Left ventricle myocardium inferior (tissue), 1 donor: Measurements from ENCODE around the gene CCKAR. TPM values are rescaled to one million over a fixed set of nuclear protein-coding genes. Genes with fewer than 3 reads are reported as not detected.

Source experiments
- DNase-seq: peaks from one replicate; pipeline ENCODE4 v3.0.0-alpha.2; 2020
- H3K27ac ChIP-seq: fragments of 200-600 bp; replicated peaks from 2 replicates; pipeline ENCODE4 v1.8.0; 2021
- H3K27me3 ChIP-seq: fragments of 200-600 bp; 2 replicates; pipeline ENCODE4 v1.8.0; 2021; ENCODE audit warnings: low read depth
- H3K36me3 ChIP-seq: fragments of 200-600 bp; 2 replicates; pipeline ENCODE4 v1.8.0; 2021
- H3K4me1 ChIP-seq: fragments of 200-600 bp; 2 replicates; pipeline ENCODE4 v1.8.0; 2021
- H3K4me3 ChIP-seq: fragments of 200-600 bp; 2 replicates; pipeline ENCODE4 v1.8.0; 2021; ENCODE audit warnings: mild to moderate bottlenecking, moderate library complexity
- H3K9me3 ChIP-seq: fragments of 200-600 bp; replicated peaks from 2 replicates; pipeline ENCODE4 v1.8.0; 2021
- intact Hi-C: fragments of 100-400 bp; cut with micrococcal nuclease; formaldehyde crosslinking; loops from one replicate; pipeline ENCODE4 v1.11.0; 2022
- total RNA-seq: library from RNA; stranded (reverse); fragmentation: NEBNext Ultra II Directional; extraction: Animal tissue kit (Norgen Biotek cat#: 25700); gene quantifications from one replicate; pipeline ENCODE4 v1.2.1, GENCODE V29; 2021
- TF ChIP-seq, protein P1 (sequence below): fragments of 200-600 bp; IDR thresholded peaks from 2 replicates; pipeline ENCODE4 v1.8.0; 2021; ENCODE audit warnings: antibody characterized with exemption, mild to moderate bottlenecking, borderline replicate concordance
- donor health status: DM: no; HTN: yes; CAD: no; lungs with severe emphysema.

Gene CCKAR
- total RNA-seq, 1 donor from 2014 or later = not detected

DNA sequence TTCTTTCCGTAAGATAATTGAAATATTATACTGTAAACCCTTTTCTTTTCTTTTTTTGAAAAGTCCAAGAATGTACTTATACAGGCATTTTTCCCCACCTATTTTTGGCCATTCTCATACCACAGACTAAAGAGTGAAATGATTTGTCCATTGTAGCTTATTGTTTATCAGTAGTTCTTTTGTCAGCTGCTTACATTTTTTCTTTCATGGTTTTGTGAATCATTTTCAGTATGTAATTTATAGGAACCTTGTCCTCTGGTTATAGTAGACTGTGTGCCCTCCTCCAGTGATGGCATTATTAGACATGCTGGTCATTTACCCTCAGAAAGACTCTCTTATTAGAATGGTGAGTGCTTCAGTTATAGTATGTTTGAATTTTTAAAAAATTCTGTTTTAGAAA, 56.7 kb downstream of the CCKAR start:
- peaks cover 58% of the 10 kb centered on the region for H3K36me3 ChIP-seq
- intact Hi-C loops = no loop called here
- H3K27ac ChIP-seq = no peak overlapping the region
- TF ChIP-seq, protein P1, sequence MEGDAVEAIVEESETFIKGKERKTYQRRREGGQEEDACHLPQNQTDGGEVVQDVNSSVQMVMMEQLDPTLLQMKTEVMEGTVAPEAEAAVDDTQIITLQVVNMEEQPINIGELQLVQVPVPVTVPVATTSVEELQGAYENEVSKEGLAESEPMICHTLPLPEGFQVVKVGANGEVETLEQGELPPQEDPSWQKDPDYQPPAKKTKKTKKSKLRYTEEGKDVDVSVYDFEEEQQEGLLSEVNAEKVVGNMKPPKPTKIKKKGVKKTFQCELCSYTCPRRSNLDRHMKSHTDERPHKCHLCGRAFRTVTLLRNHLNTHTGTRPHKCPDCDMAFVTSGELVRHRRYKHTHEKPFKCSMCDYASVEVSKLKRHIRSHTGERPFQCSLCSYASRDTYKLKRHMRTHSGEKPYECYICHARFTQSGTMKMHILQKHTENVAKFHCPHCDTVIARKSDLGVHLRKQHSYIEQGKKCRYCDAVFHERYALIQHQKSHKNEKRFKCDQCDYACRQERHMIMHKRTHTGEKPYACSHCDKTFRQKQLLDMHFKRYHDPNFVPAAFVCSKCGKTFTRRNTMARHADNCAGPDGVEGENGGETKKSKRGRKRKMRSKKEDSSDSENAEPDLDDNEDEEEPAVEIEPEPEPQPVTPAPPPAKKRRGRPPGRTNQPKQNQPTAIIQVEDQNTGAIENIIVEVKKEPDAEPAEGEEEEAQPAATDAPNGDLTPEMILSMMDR = no peak
- DNase-seq = no peak
- no peaks in the 10 kb centered on the region for H3K27me3 ChIP-seq
- no peaks in the 10 kb centered on the region for H3K9me3 ChIP-seq
- H3K4me3 ChIP-seq = no peak overlapping the region
- peaks cover 17% of the 10 kb centered on the region for H3K4me1 ChIP-seq

DNA sequence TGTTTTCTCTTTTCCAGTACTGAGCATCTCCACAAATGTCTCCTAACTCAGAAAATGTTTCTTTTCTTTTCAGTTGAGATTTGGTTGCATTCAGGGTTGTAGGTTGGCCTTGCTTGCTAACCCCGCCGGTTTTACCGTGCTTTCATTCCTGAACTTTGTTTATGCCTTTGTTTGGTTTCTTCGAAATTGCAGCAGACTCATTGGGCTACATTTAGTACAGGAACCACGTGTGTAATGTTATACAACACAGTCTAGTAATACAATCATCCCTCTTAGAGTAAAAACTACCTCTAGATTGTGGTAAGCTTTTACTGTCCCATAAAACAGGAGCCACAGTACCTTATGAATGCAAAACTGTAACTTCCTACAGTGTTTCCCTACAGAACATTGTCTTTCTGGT, 57.9 kb downstream of the CCKAR start:
- TF ChIP-seq, protein P1 = no peak
- peaks cover 52% of the 10 kb centered on the region for H3K36me3 ChIP-seq
- H3K9me3 ChIP-seq = no peaks in the 10 kb centered on the region
- no peaks in the 10 kb centered on the region for H3K27me3 ChIP-seq
- H3K4me1 ChIP-seq = peaks cover 17% of the 10 kb centered on the region
- H3K4me3 ChIP-seq = no peak overlapping the region
- DNase-seq = no peak
- no peak overlapping the region for H3K27ac ChIP-seq
- intact Hi-C loops = no loop called here

DNA sequence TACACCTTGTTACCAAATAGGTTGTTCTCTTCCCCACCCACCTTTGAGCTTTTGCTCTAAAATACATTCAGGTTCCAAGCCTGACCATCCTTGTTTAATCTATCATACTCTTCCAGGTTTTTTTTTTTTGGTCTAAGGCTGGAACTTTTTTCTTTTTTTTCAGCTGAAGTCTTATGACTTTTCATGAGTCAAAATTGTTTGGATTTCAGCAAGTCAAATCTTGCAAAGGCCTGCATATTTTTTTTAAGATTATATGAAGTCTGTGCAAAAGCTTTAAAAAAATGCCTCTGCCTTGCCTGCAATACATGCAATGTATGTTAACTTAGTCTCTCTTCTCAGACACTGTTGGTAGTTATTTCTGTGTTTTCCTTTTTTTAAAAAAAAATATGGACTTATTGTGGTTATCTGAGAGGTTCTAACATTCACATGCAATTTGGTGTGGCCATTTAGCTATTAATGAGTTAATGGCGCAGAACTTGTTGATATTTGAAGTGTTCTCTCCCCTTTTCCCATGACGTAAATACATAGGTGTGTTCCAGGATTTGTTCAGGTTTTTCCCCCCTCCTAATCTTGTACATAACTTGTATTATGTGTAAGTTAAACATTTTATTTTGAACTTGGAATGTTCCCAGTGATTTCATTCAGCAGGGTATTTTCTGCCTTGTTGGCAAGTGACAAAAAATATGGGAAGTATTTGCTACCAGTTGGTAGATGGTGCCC, 58.7 kb downstream of the CCKAR start:
- H3K9me3 ChIP-seq = no peaks in the 10 kb centered on the region
- peaks cover 53% of the 10 kb centered on the region for H3K36me3 ChIP-seq
- H3K4me3 ChIP-seq = no peak overlapping the region
- no peak overlapping the region for H3K27ac ChIP-seq
- H3K27me3 ChIP-seq = no peaks in the 10 kb centered on the region
- peaks cover 17% of the 10 kb centered on the region for H3K4me1 ChIP-seq
- no peak for DNase-seq
- intact Hi-C loops = no loop called here
- TF ChIP-seq, protein P1 = no peak

Other genes with a start within 250 kb of the CCKAR start
- gene RBPJ, start 169.5 kb downstream of the CCKAR start, total RNA-seq = 36.5 TPM
- gene TBC1D19, start 93.6 kb upstream of the CCKAR start, total RNA-seq = 8.6 TPM